Esophagus muscularis mucosa (tissue), 4 donors: Measurements from ENCODE around the gene PHYH.

ENCODE experiments used
- CTCF ChIP-seq, 3 experiments: fragments of 200-600 bp in 2 of 3; fragments of 450-650 bp in 1 of 3; sonication (generic) in 2 of 3; IDR thresholded peaks; one replicate each; pipeline ENCODE4 v1.5.1; 2017 to 2019; ENCODE audit warnings: antibody characterized with exemption in 3 of 3, mild to moderate bottlenecking in 2 of 3, moderate library complexity in 1 of 3
- EP300 ChIP-seq: sonication (generic); formaldehyde crosslinking; IDR thresholded peaks from one replicate; pipeline ENCODE4 v1.6.1; 2017; ENCODE audit warnings: antibody characterized with exemption
- POLR2A ChIP-seq: fragments of 450-650 bp; IDR thresholded peaks from one replicate; pipeline ENCODE4 v1.6.1; 2017; ENCODE audit warnings: antibody characterized with exemption, moderate library complexity, mild to moderate bottlenecking, low read depth
- POLR2AphosphoS5 ChIP-seq, 2 donors: sonication (generic); formaldehyde crosslinking; IDR thresholded peaks; one replicate each; pipeline ENCODE4 v1.6.1; 2017; ENCODE audit warnings: antibody characterized with exemption in 2 of 2

DNA sequence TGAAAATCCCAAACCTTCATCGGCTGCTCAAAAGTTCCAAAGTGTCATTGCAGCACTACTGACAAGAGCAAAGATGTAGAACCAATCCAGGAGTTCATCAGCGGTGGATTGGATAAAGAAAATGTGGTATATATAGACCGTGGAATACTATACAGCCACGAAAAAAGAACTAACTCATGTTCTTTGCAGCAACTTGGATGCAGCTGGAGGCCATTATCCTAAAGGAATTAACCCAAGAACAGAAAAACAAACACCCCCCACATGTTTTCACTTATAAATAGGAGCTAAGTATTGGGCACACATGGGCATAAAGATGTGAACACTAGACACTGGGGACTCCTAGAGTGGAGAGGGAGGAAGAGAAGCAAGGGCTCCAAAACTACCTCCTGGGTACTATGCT lies 31.6 kb downstream of the PHYH start:
- TF ChIP-seq CTCF (IDR thresholded peaks at IDR 0.05) (no peak), POLR2A (no peak), POLR2AphosphoS5 (IDR thresholded peaks at IDR 0.05) (no peak), EP300 (no peak)
